Gastrocnemius medialis (tissue), 4 donors: ENCODE data around the gene ZNF341. TPM values are rescaled to one million over a fixed set of nuclear protein-coding genes. Genes with fewer than 3 reads are reported as not detected.

Experiments used
- ATAC-seq, 2 donors: fragments of 150-250 bp; one replicate each; pipeline ENCODE4 v1.9.1; 2016
- DNase-seq, 2 donors: peaks; one replicate each; pipeline ENCODE4 v3.0.0-alpha.2; 2019
- H3K27ac ChIP-seq, 4 donors: fragments of 200-600 bp; sonication (generic); 1 replicate in 1 of 4; 2 replicates in 3 of 4; pipeline ENCODE4 v1.5.1; 2016 to 2018; ENCODE audit warnings: mild to moderate bottlenecking in 2 of 4, moderate library complexity in 1 of 4
- H3K27me3 ChIP-seq, 3 donors: fragments of 200-600 bp; sonication (generic) in 2 of 3; 1 replicate in 1 of 3; 2 replicates in 2 of 3; pipeline versions ENCODE4 v1.5.1 to v1.6.0; 2016 to 2019; ENCODE audit warnings: mild to moderate bottlenecking in 1 of 3, moderate library complexity in 1 of 3
- H3K36me3 ChIP-seq, 2 donors: fragments of 200-600 bp; sonication (generic) in 1 of 2; one replicate each; pipeline ENCODE4 v1.5.1; 2017 to 2018
- H3K4me1 ChIP-seq, 2 donors: fragments of 200-600 bp; sonication (generic) in 1 of 2; one replicate each; pipeline ENCODE4 v1.5.1; 2016 to 2017; ENCODE audit warnings: mild to moderate bottlenecking in 2 of 2
- H3K4me3 ChIP-seq, 4 donors: fragments of 200-600 bp; sonication (generic) in 3 of 4; 1 replicate in 1 of 4; 2 replicates in 3 of 4; pipeline ENCODE4 v1.5.1; 2016 to 2019; ENCODE audit warnings: mild to moderate bottlenecking in 2 of 4
- H3K9me3 ChIP-seq, 3 donors: fragments of 200-600 bp; sonication (generic) in 2 of 3; 1 replicate in 1 of 3; 2 replicates in 2 of 3; pipeline ENCODE4 v1.5.1; 2016 to 2019
- CTCF ChIP-seq, 5 experiments: fragments of 450-650 bp in 3 of 5; fragments of 200-600 bp in 2 of 5; sonication (generic) in 2 of 5; IDR thresholded peaks in 4 of 5; conservative IDR thresholded peaks in 1 of 5; 1 replicate in 4 of 5; 2 replicates in 1 of 5; pipeline ENCODE4 v1.5.1; 2016 to 2019; ENCODE audit warnings: antibody characterized with exemption in 5 of 5, mild to moderate bottlenecking in 3 of 5, moderate library complexity in 3 of 5
- POLR2A ChIP-seq, 2 donors: fragments of 450-650 bp; IDR thresholded peaks; one replicate each; pipeline ENCODE4 v1.6.1; 2017; ENCODE audit warnings: antibody characterized with exemption in 2 of 2, mild to moderate bottlenecking in 2 of 2, moderate library complexity in 2 of 2
- in situ Hi-C, 4 donors: fragments of 200-750 bp; cut with MboI; loops; one replicate each; pipeline versions ENCODE4 v1.15.0 to v1.8.0; 2017; ENCODE audit warnings: low sequenced_read_pairs in 4 of 4
- intact Hi-C: fragments of 100-400 bp; cut with DNase I; formaldehyde crosslinking; loops from one replicate; pipeline ENCODE4 v1.15.1; 2023; ENCODE audit warnings: low total_unique reads
- total RNA-seq, 4 donors: library from RNA; depleted of rRNA; stranded (reverse); fragments of >200 nt; gene quantifications; one replicate each; pipeline versions ENCODE4 v1.1.0 to v1.2.3, GENCODE V29; 2016

Gene ZNF341
- total RNA-seq, 4 donors from 2014 or later: 1.8 to 4.6 (median 2.6) TPM

- Histone ChIP-seq H3K36me3 (peaks cover 0 to 2% of the 10 kb centered on the region in 2 donors), H3K4me1 (no peaks in the 10 kb centered on the region), H3K9me3 (no peaks in the 10 kb centered on the region), H3K27ac (no peak overlapping the region), H3K4me3 (no peak overlapping the region), H3K27me3 (no peaks in the 10 kb centered on the region)
- intact Hi-C loops: no loop called here
- in situ Hi-C loops: no loop called here
- TF ChIP-seq CTCF (IDR thresholded peaks at IDR 0.05 in 4 of 5, conservative IDR thresholded peaks at IDR 0.05 in 1 of 5): no peak
- no peak for TF ChIP-seq POLR2A (IDR thresholded peaks at IDR 0.05)
- no peak for DNase-seq
- no peak for ATAC-seq
Observed at GRCh38 chr20:33701629-33702450, 30.0 kb upstream of the ZNF341 start.

- peaks cover 0 to 11% of the 10 kb centered on the region in 2 donors for H3K36me3 ChIP-seq
- no peak overlapping the region for H3K27ac ChIP-seq
- ATAC-seq: peak; percentile 58 to 82
- no peak overlapping the region for H3K4me3 ChIP-seq
- in situ Hi-C loops: no loop called here
- intact Hi-C loops: no loop called here
- H3K4me1 ChIP-seq: no peaks in the 10 kb centered on the region
- TF ChIP-seq POLR2A (IDR thresholded peaks at IDR 0.05) (no peak), CTCF (IDR thresholded peaks at IDR 0.05 in 4 of 5, conservative IDR thresholded peaks at IDR 0.05 in 1 of 5) (no peak)
- peak in 1 of 2 donors; percentile 62 for DNase-seq
- H3K9me3 ChIP-seq: no peaks in the 10 kb centered on the region
- H3K27me3 ChIP-seq: no peaks in the 10 kb centered on the region
Observed at GRCh38 chr20:33702861-33703260, 28.9 kb upstream of the ZNF341 start.

- in situ Hi-C loops (no loop called here), intact Hi-C loops (no loop called here)
- H3K4me1 ChIP-seq: no peaks in the 10 kb centered on the region
- no peak overlapping the region for H3K4me3 ChIP-seq
- no peaks in the 10 kb centered on the region for H3K9me3 ChIP-seq
- TF ChIP-seq POLR2A (IDR thresholded peaks at IDR 0.05) (no peak), CTCF (IDR thresholded peaks at IDR 0.05 in 4 of 5, conservative IDR thresholded peaks at IDR 0.05 in 1 of 5) (no peak)
- H3K27me3 ChIP-seq: no peaks in the 10 kb centered on the region
- H3K36me3 ChIP-seq: peaks cover 0 to 11% of the 10 kb centered on the region in 2 donors
- DNase-seq (no peak), ATAC-seq (no peak)
- H3K27ac ChIP-seq: no peak overlapping the region
Observed at GRCh38 chr20:33703498-33704137, 28.2 kb upstream of the ZNF341 start.

GRCh38 chr20:33704197-33704924 is 27.4 kb upstream of the ZNF341 start:
- H3K9me3 ChIP-seq: no peaks in the 10 kb centered on the region

More at GRCh38 chr20:33704197-33704924, 27.4 kb upstream of the ZNF341 start:
- Histone ChIP-seq H3K27ac (no peak overlapping the region), H3K4me3 (no peak overlapping the region), H3K4me1 (no peaks in the 10 kb centered on the region), H3K27me3 (no peaks in the 10 kb centered on the region), H3K36me3 (peaks cover 0 to 11% of the 10 kb centered on the region in 2 donors)
- in situ Hi-C loops: no loop called here
- ATAC-seq (no peak), DNase-seq (no peak)
- intact Hi-C loops: no loop called here
- TF ChIP-seq CTCF (IDR thresholded peaks at IDR 0.05 in 4 of 5, conservative IDR thresholded peaks at IDR 0.05 in 1 of 5) (no peak), POLR2A (IDR thresholded peaks at IDR 0.05) (no peak)
